Measurements from ENCODE around the gene MARK3. TPM values are rescaled to one million over a fixed set of nuclear protein-coding genes. Genes with fewer than 3 reads are reported as not detected.

The MARK3 gene
- total RNA-seq, 1 experiment from 2014 or later: 81.9 TPM

GRCh38 chr14:103520269-103520656, 135.0 kb downstream of the MARK3 start:
- Mint-ChIP-seq H3K9me3 (peaks cover 4 to 5% of the 10 kb centered on the region in 2 experiments; a peak in 3 of 5 replicates), H3K27me3 (ENCODE audit: low read depth) (peaks cover 21% of the 10 kb centered on the region), H3K36me3 (ENCODE audit: insufficient read depth in 1 of 3, low read depth in 3 of 3) (peaks cover 10 to 15% (median 13%) of the 10 kb centered on the region in 3 experiments), H3K4me3 (peak overlapping the region; percentile 67 to 73), H3K27ac (no peak overlapping the region), H3K4me1 (peaks cover 17 to 43% of the 10 kb centered on the region in 2 experiments)
- H2BK12ac ChIP-seq (ENCODE audit: insufficient read length, low read depth, low read length): no peak overlapping the region
- H2BK20ac ChIP-seq (ENCODE audit: low read depth, low read length, poor library complexity, severe bottlenecking): no peak overlapping the region
- no peak overlapping the region for H2BK15ac ChIP-seq (ENCODE audit: low read depth, low read length)
- H3K9me3 ChIP-seq (ENCODE audit: control insufficient read depth, low read depth, low read length): no peaks in the 10 kb centered on the region
- no peak overlapping the region for H2BK120ac ChIP-seq (ENCODE audit: low read depth, low read length, poor library complexity, severe bottlenecking)
- H3K27ac ChIP-seq (ENCODE audit: insufficient read length, low read depth, low read length): no peak overlapping the region
- H3K56ac ChIP-seq (ENCODE audit: insufficient read length, low read depth, low read length): no peak overlapping the region
- H4K20me1 ChIP-seq (ENCODE audit: control insufficient read depth, insufficient read depth, insufficient read length): peaks cover 3% of the 10 kb centered on the region
- no peak overlapping the region for H2AK5ac ChIP-seq (ENCODE audit: insufficient read length, low read length)
- H4K5ac ChIP-seq (ENCODE audit: insufficient read length, low read depth, low read length): no peak overlapping the region
- DNase-seq: no peak
- H4K91ac ChIP-seq (ENCODE audit: insufficient read length, low read depth, low read length): no peak overlapping the region
- no peak for TF ChIP-seq CTCF (conservative IDR thresholded peaks at IDR 0.05)
- H3K23ac ChIP-seq (ENCODE audit: insufficient read length, low read depth, low read length): no peak overlapping the region
- no peak overlapping the region for H3K4me2 ChIP-seq (ENCODE audit: insufficient read depth, insufficient read length, low read length)
- H3T11ph ChIP-seq (ENCODE audit: low read length): no peak overlapping the region
- no peak overlapping the region for H2AFZ ChIP-seq (ENCODE audit: low read length)
- peaks cover 12% of the 10 kb centered on the region for H3K23me2 ChIP-seq (ENCODE audit: insufficient read length, low read depth, low read length, poor library complexity, severe bottlenecking)
- peaks cover 7% of the 10 kb centered on the region; the same call in 1 of the 2 replicates for H3K27me3 ChIP-seq (ENCODE audit: insufficient read depth, low read length)
- H3K79me1 ChIP-seq (ENCODE audit: insufficient read depth, low read depth, low read length, poor library complexity, severe bottlenecking): no peaks in the 10 kb centered on the region
- H3K4me1 ChIP-seq (ENCODE audit: insufficient read depth, low read length): no peaks in the 10 kb centered on the region
- no peak overlapping the region for H3K14ac ChIP-seq (ENCODE audit: insufficient read depth, low read length)
- no peak overlapping the region for H4K8ac ChIP-seq (replicated peaks; ENCODE audit: insufficient read length, low read depth, low read length)
- no peak overlapping the region for H3K9ac ChIP-seq (ENCODE audit: extremely low read depth, insufficient read length, low read length)
- no CpG with 5 or more reads among the region's 10 CpGs for WGBS (ENCODE audit: extremely low coverage, insufficient read length, low lambda C conversion rate)
- no peak overlapping the region for H2BK5ac ChIP-seq (ENCODE audit: insufficient read length, low read length)
- H3K79me2 ChIP-seq (ENCODE audit: insufficient read depth, low read length): no peaks in the 10 kb centered on the region
- H3K4ac ChIP-seq (ENCODE audit: low read depth, low read length): no peak overlapping the region
- no peak overlapping the region for H3K18ac ChIP-seq (ENCODE audit: insufficient read length, low read depth, low read length)

All from H9 (cell line).